HepG2 (cell line): ENCODE results near the gene CACNA1D. TPM values are rescaled to one million over a fixed set of nuclear protein-coding genes. Genes with fewer than 3 reads are reported as not detected.

Experiments
- DPF2 ChIP-seq: sonication (generic); formaldehyde crosslinking; IDR thresholded peaks from 2 replicates; pipeline ENCODE4 v1.4.0; 2020; ENCODE audit warnings: mild to moderate bottlenecking, low read depth, missing genetic modification reagents, borderline replicate concordance
- FOXA3 ChIP-seq: IDR thresholded peaks from 2 replicates; pipeline ENCODE4 v1.6.1; 2016; ENCODE audit warnings: missing genetic modification reagents, missing compliant biosample characterization
- GRHL1 ChIP-seq: sonication (generic); formaldehyde crosslinking; conservative IDR thresholded peaks from 2 replicates; pipeline ENCODE4 v1.8.0; 2022; ENCODE audit warnings: missing genetic modification reagents
- HOMEZ ChIP-seq: IDR thresholded peaks from 2 replicates; pipeline ENCODE4 v1.6.1; 2016; ENCODE audit warnings: low read depth
- LBX2 ChIP-seq: sonication (generic); formaldehyde crosslinking; IDR thresholded peaks from 2 replicates; pipeline ENCODE4 v1.5.0; 2020; ENCODE audit warnings: missing genetic modification reagents, mild to moderate bottlenecking, borderline replicate concordance
- MEF2D ChIP-seq: sonication (generic); formaldehyde crosslinking; IDR thresholded peaks from 2 replicates; pipeline ENCODE4 v1.5.1; 2020; ENCODE audit warnings: mild to moderate bottlenecking, missing genetic modification reagents
- MIER3 ChIP-seq: IDR thresholded peaks from 2 replicates; pipeline ENCODE4 v1.6.1; 2016; ENCODE audit warnings: missing compliant biosample characterization, borderline replicate concordance
- RFXANK ChIP-seq: IDR thresholded peaks from 2 replicates; pipeline ENCODE4 v1.6.1; 2016
- SIX1 ChIP-seq: sonication (generic); formaldehyde crosslinking; IDR thresholded peaks from 2 replicates; pipeline ENCODE4 v1.4.0; 2020; ENCODE audit warnings: missing genetic modification reagents, borderline replicate concordance
- SMYD3 ChIP-seq: sonication (generic); formaldehyde crosslinking; IDR thresholded peaks from 2 replicates; pipeline ENCODE4 v1.8.1; 2023; ENCODE audit warnings: mild to moderate bottlenecking, missing genetic modification reagents
- SP1 ChIP-seq, 2 experiments: fragments of 450-650 bp in 1 of 2; sonication (generic) in 1 of 2; formaldehyde crosslinking in 1 of 2; IDR thresholded peaks; 2 replicates each; pipeline versions ENCODE4 v1.4.0 to v1.6.1; 2016 to 2020; ENCODE audit warnings: missing genetic modification reagents in 1 of 2
- TARDBP ChIP-seq: sonication (generic); formaldehyde crosslinking; IDR thresholded peaks from 2 replicates; pipeline ENCODE4 v1.8.0; 2022; ENCODE audit warnings: mild to moderate bottlenecking, missing genetic modification reagents
- ZNF142 ChIP-seq: sonication (generic); formaldehyde crosslinking; IDR thresholded peaks from 2 replicates; pipeline ENCODE4 v1.4.0; 2020; ENCODE audit warnings: missing genetic modification reagents
- ZNF230 ChIP-seq: sonication (generic); formaldehyde crosslinking; IDR thresholded peaks from 2 replicates; pipeline ENCODE4 v1.4.0; 2020; ENCODE audit warnings: mild to moderate bottlenecking, missing genetic modification reagents
- ZNF33A ChIP-seq: sonication (generic); formaldehyde crosslinking; IDR thresholded peaks from 2 replicates; pipeline ENCODE4 v1.5.1; 2020; ENCODE audit warnings: missing genetic modification reagents, mild to moderate bottlenecking, moderate library complexity, borderline replicate concordance
- ZNF484 ChIP-seq: sonication (generic); formaldehyde crosslinking; IDR thresholded peaks from 2 replicates; pipeline ENCODE4 v1.5.1; 2020; ENCODE audit warnings: mild to moderate bottlenecking, low read depth, missing genetic modification reagents, borderline replicate concordance
- ZNF513 ChIP-seq: sonication (generic); formaldehyde crosslinking; conservative IDR thresholded peaks from 2 replicates; pipeline ENCODE4 v1.5.0; 2020; ENCODE audit warnings: missing genetic modification reagents
- ZNF619 ChIP-seq: sonication (generic); formaldehyde crosslinking; IDR thresholded peaks from 2 replicates; pipeline ENCODE4 v1.4.0; 2020; ENCODE audit warnings: mild to moderate bottlenecking, missing genetic modification reagents
- ZSCAN12 ChIP-seq: sonication (generic); formaldehyde crosslinking; IDR thresholded peaks from 2 replicates; pipeline ENCODE4 v1.9.0; 2021; ENCODE audit warnings: mild to moderate bottlenecking, missing genetic modification reagents
- polyA plus RNA-seq, 8 experiments: library from polyadenylated mRNA; depleted of rRNA in 3 of 8; stranded (reverse) in 7 of 8; unstranded in 1 of 8; fragments of >200 nt; fragmentation: Illumina TruSeq in 4 of 8; extraction: Trizol in 4 of 8; gene quantifications; 2 replicates each; pipeline versions ENCODE4 v1.2.1 to v1.2.3, GENCODE V29; 2011 to 2016; ENCODE audit warnings: low read depth in 4 of 8, missing spikeins in 1 of 8, mixed read lengths in 1 of 8; ENCODE audit not compliant: insufficient read depth in 1 of 8
- total RNA-seq, 5 experiments: library from RNA; depleted of rRNA; stranded (reverse); fragments of >200 nt; fragmentation: Illumina TruSeq; extraction: Trizol; gene quantifications; 2 replicates each; pipeline ENCODE4 v1.2.3, GENCODE V29; 2016; ENCODE audit warnings: low read depth in 1 of 5

The CACNA1D gene
- total and polyA plus RNA-seq, 2 of the 13 experiments (the other 11 are each of a cell fraction or from before 2014, with no cell fraction given), result 0.26 to 0.38 TPM

GRCh38 chr3:53473422-53473821, 21.0 kb upstream of the CACNA1D start (continued):
- no peak for TF ChIP-seq ZNF142 (CRISPR knock-in tag)
- no peak for TF ChIP-seq ZSCAN12 (CRISPR knock-in tag)
- no peak for TF ChIP-seq SIX1 (CRISPR knock-in tag)
- peak; percentile 39; the same call in 1 of the 2 replicates for TF ChIP-seq MIER3 (CRISPR knock-in tag)
- no peak for TF ChIP-seq RFXANK
- TF ChIP-seq FOXA3, result peak; percentile 79
- TF ChIP-seq LBX2 (CRISPR knock-in tag), result no peak
- no peak for TF ChIP-seq ZNF513 (CRISPR knock-in tag)
- TF ChIP-seq ZNF619 (CRISPR knock-in tag), result no peak
- no peak for TF ChIP-seq SMYD3 (CRISPR knock-in tag)
- TF ChIP-seq SP1 (IDR thresholded peaks at IDR 0.05), result no peak
- TF ChIP-seq SP1 (CRISPR knock-in tag; IDR thresholded peaks at IDR 0.05), result no peak
- TF ChIP-seq MEF2D, result no peak
- no peak for TF ChIP-seq DPF2 (CRISPR knock-in tag)
- no peak for TF ChIP-seq ZNF484 (CRISPR knock-in tag)
- TF ChIP-seq TARDBP (CRISPR knock-in tag), result 0 out of 2 replicates have a peak, but pooled peaks have one; percentile 43
- TF ChIP-seq ZNF33A, result no peak
- no peak for TF ChIP-seq ZNF230 (CRISPR knock-in tag)
- no peak for TF ChIP-seq GRHL1 (CRISPR knock-in tag)
- TF ChIP-seq HOMEZ (CRISPR knock-in tag), result peak; percentile 46; the same call in 1 of the 2 replicates
